Neural cell (in vitro differentiated cells): ENCODE measurements around the gene TNNT3. TPM values are rescaled to one million over a fixed set of nuclear protein-coding genes. Genes with fewer than 3 reads are reported as not detected.

ENCODE experiments used
- H2AFZ ChIP-seq: fragments of 200-600, 300-800 bp; sonication (generic), shearing (Covaris generic); 2 replicates; pipeline ENCODE4 v1.6.0; 2014; ENCODE audit warnings: low read depth, mild to moderate bottlenecking, antibody characterized with exemption, low read length, moderate library complexity
- H3F3A ChIP-seq: fragments of 200-600 bp; shearing (Covaris generic); 2 replicates; pipeline ENCODE4 v1.6.1; 2016; ENCODE audit warnings: mild to moderate bottlenecking, moderate library complexity, mixed read lengths, antibody characterized with exemption, low read length; ENCODE audit not compliant: insufficient read depth, poor library complexity, severe bottlenecking
- H3K27ac ChIP-seq: fragments of 200-600, 300-800 bp; sonication (generic), shearing (Covaris generic); 2 replicates; pipeline ENCODE4 v1.5.1; 2014; ENCODE audit warnings: mild to moderate bottlenecking, low read length, moderate library complexity
- H3K27me3 ChIP-seq: fragments of 300-800, 200-600 bp; sonication (generic), shearing (Covaris generic); 2 replicates; pipeline ENCODE4 v1.6.0; 2014; ENCODE audit warnings: mild to moderate bottlenecking, low read depth, low read length, moderate library complexity; ENCODE audit not compliant: insufficient read depth
- H3K36me3 ChIP-seq: fragments of 300-800, 200-600 bp; sonication (generic), shearing (Covaris generic); 2 replicates; pipeline ENCODE4 v1.5.1; 2014; ENCODE audit warnings: mild to moderate bottlenecking, antibody characterized with exemption, low read length, moderate library complexity; ENCODE audit not compliant: insufficient read depth
- H3K4me2 ChIP-seq: fragments of 300-800, 200-600 bp; sonication (generic), shearing (Covaris generic); 2 replicates; pipeline ENCODE4 v1.6.0; 2014; ENCODE audit warnings: mild to moderate bottlenecking, low read length
- H3K4me3 ChIP-seq: fragments of 300-800, 200-600 bp; sonication (generic), shearing (Covaris generic); 2 replicates; pipeline ENCODE4 v1.5.1; 2014; ENCODE audit warnings: mild to moderate bottlenecking, low read length, moderate library complexity
- H3K79me2 ChIP-seq: fragments of 200-600 bp; shearing (Covaris generic); replicated peaks from 2 replicates; pipeline ENCODE4 v1.6.0; 2014; ENCODE audit warnings: mild to moderate bottlenecking, low read length, moderate library complexity; ENCODE audit not compliant: insufficient read depth
- H3K9ac ChIP-seq: fragments of 300-800, 200-600 bp; sonication (generic), shearing (Covaris generic); 2 replicates; pipeline ENCODE4 v1.6.1; 2016; ENCODE audit warnings: mild to moderate bottlenecking, low read length, mixed read lengths
- H3K9me2 ChIP-seq: fragments of 200-600 bp; shearing (Covaris generic); 2 replicates; pipeline ENCODE4 v1.6.1; 2016; ENCODE audit warnings: mild to moderate bottlenecking, low read length, mixed read lengths; ENCODE audit not compliant: insufficient read depth
- H3K9me3 ChIP-seq: fragments of 200-600, 300-800 bp; sonication (generic), shearing (Covaris generic); 2 replicates; pipeline ENCODE4 v1.6.1; 2016; ENCODE audit warnings: mild to moderate bottlenecking, mixed run types, low read length, moderate library complexity, mixed read lengths
- H4K20me1 ChIP-seq: fragments of 200-600 bp; shearing (Covaris generic); 2 replicates; pipeline ENCODE4 v1.6.1; 2016; ENCODE audit warnings: mild to moderate bottlenecking, mixed run types; ENCODE audit not compliant: insufficient read depth
- CTCF ChIP-seq: fragments of 450-650 bp; IDR thresholded peaks from 2 replicates; pipeline ENCODE4 v1.5.1; 2014; ENCODE audit warnings: antibody characterized with exemption, mild to moderate bottlenecking, moderate library complexity; ENCODE audit not compliant: poor library complexity, severe bottlenecking
- EP300 ChIP-seq: fragments of 450-650 bp; conservative IDR thresholded peaks from 2 replicates; pipeline ENCODE4 v1.6.1; 2014; ENCODE audit warnings: antibody characterized with exemption, mild to moderate bottlenecking, moderate library complexity; ENCODE audit not compliant: poor library complexity, severe bottlenecking
- EZH2 ChIP-seq: fragments of 200-600, 300-800 bp; shearing (Covaris generic), sonication (generic); IDR thresholded peaks from 2 replicates; pipeline ENCODE4 v1.6.1; 2014; ENCODE audit warnings: antibody characterized with exemption, low read length, borderline replicate concordance, mild to moderate bottlenecking; ENCODE audit not compliant: insufficient read depth, poor library complexity, severe bottlenecking
- MXI1 ChIP-seq: fragments of 450-650 bp; conservative IDR thresholded peaks from 2 replicates; pipeline ENCODE4 v1.6.1; 2014; ENCODE audit warnings: antibody characterized with exemption, mild to moderate bottlenecking; ENCODE audit not compliant: poor library complexity, severe bottlenecking
- POLR2AphosphoS5 ChIP-seq: IDR thresholded peaks from 2 replicates; pipeline ENCODE4 v1.6.1; 2012
- RAD21 ChIP-seq: fragments of 450-650 bp; conservative IDR thresholded peaks from 2 replicates; pipeline ENCODE4 v1.6.1; 2014; ENCODE audit warnings: antibody characterized with exemption, mild to moderate bottlenecking, moderate library complexity
- REST ChIP-seq: IDR thresholded peaks from 2 replicates; pipeline ENCODE4 v1.6.1; 2012; ENCODE audit warnings: borderline replicate concordance
- SMC3 ChIP-seq: fragments of 450-650 bp; conservative IDR thresholded peaks from 2 replicates; pipeline ENCODE4 v1.6.1; 2014; ENCODE audit warnings: antibody characterized with exemption, mild to moderate bottlenecking, moderate library complexity; ENCODE audit not compliant: poor library complexity
- TAF1 ChIP-seq: IDR thresholded peaks from 2 replicates; pipeline ENCODE4 v1.6.1; 2012; ENCODE audit warnings: low read depth
- polyA plus RNA-seq: library from polyadenylated mRNA; depleted of rRNA; stranded (reverse); fragments of >200 nt; gene quantifications from 2 replicates; pipeline ENCODE4 v1.2.3, GENCODE V29; 2014

The TNNT3 gene
- polyA plus RNA-seq, 1 donor from 2014 or later: not detected

- no peaks in the 10 kb centered on the region for H3K9me2 ChIP-seq
- H3K4me3 ChIP-seq: no peak overlapping the region
- no peak overlapping the region for H3K9ac ChIP-seq
- H4K20me1 ChIP-seq: no peaks in the 10 kb centered on the region
- H3K27ac ChIP-seq: no peak overlapping the region
- TF ChIP-seq CTCF (no peak), TAF1 (no peak), RAD21 (no peak), POLR2AphosphoS5 (no peak), EP300 (no peak), SMC3 (no peak)
- H2AFZ ChIP-seq: no peak overlapping the region
- no peak overlapping the region for H3K4me2 ChIP-seq
- H3F3A ChIP-seq: no peaks in the 10 kb centered on the region
- H3K9me3 ChIP-seq: no peaks in the 10 kb centered on the region
- H3K79me2 ChIP-seq: no peaks in the 10 kb centered on the region
- H3K36me3 ChIP-seq: no peaks in the 10 kb centered on the region
- no peaks in the 10 kb centered on the region for H3K27me3 ChIP-seq
Measured at GRCh38 chr11:1921574-1922141, 2.2 kb downstream of the TNNT3 start.

- H4K20me1 ChIP-seq: no peaks in the 10 kb centered on the region
- H3K9me3 ChIP-seq: no peaks in the 10 kb centered on the region
- H3K4me3 ChIP-seq: no peak overlapping the region
- no peaks in the 10 kb centered on the region for H3F3A ChIP-seq
- no peak overlapping the region for H3K9ac ChIP-seq
- H3K27me3 ChIP-seq: no peaks in the 10 kb centered on the region
- H3K9me2 ChIP-seq: no peaks in the 10 kb centered on the region
- TF ChIP-seq EZH2 (no peak), CTCF (no peak), POLR2AphosphoS5 (no peak), SMC3 (no peak), REST (no peak), EP300 (no peak), MXI1 (no peak), TAF1 (no peak), RAD21 (no peak)
- H2AFZ ChIP-seq: no peak overlapping the region
- no peak overlapping the region for H3K27ac ChIP-seq
- no peaks in the 10 kb centered on the region for H3K79me2 ChIP-seq
- H3K36me3 ChIP-seq: no peaks in the 10 kb centered on the region
- H3K4me2 ChIP-seq: no peak overlapping the region
Measured at GRCh38 chr11:1922481-1923081, 3.1 kb downstream of the TNNT3 start.
